GM18873 (cell line): ENCODE measurements around the gene NCOA1.

Experiments used
- ATAC-seq: cut with Tn5 transposase; IDR thresholded peaks from one replicate; pipeline ENCODE4 v1.9.1; 2021; ENCODE audit warnings: mild to moderate bottlenecking, moderate library complexity, moderate number of reproducible peaks; ENCODE audit not compliant: unreplicated experiment, low FRiP score

Gene NCOA1

DNA sequence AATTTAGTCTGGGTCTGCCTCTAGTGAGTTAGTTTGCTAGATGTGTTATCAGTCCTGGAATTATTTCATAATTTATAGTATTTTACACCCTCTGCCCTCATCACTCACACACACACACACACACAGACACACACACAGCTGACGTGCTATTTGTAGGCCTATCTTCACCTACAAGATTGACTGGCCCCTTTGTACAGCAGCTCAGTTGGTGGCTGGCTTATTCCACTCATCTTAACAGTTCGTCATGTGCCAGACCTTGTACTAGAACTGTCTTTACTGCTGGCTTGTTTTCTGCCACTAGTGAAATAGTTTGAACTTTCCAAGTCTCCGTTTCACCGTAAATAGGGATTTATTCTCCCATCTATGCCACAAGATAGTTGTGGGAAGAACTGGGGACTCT, 323.5 kb downstream of the NCOA1 start:
- no peak for ATAC-seq

DNA sequence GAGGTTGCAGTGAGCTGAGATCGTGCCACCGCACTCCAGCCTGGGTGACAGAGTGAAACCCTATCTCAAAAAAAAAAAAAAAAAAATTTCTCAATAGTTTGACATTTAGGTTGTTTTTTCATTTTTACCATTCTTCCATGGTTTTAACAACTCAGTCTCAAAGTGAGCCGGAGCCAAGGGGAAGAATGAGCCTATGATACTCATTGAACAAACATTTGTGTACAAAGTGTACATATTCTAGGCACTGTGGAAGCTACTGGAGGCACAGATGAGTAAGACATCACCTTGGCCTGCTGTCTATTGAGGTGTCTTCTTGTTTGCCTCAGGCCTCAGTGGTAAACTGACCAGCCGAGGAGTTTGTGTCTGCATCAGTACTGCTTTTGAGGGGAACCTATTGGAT, 324.1 kb downstream of the NCOA1 start:
- ATAC-seq, result no peak

DNA sequence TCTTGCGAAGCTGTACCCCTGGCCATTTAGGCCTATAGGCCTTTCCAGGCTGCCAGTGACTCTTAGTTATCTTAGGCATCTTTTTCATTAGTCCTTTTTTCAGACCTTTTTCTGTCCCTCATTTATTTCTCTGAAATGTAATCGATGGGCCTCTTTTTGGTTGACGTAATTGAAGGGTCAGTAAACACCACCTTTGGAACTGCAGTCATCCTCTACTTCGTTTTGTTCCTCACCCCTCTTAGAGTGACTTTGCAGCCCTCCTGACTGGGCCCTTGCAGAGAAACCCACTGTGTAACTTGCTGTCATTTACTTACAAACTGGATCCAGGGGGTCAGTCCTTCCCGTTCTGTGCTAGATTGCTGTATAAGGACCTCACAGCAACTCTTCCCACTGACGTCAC, 325.4 kb downstream of the NCOA1 start:
- ATAC-seq, result no peak

DNA sequence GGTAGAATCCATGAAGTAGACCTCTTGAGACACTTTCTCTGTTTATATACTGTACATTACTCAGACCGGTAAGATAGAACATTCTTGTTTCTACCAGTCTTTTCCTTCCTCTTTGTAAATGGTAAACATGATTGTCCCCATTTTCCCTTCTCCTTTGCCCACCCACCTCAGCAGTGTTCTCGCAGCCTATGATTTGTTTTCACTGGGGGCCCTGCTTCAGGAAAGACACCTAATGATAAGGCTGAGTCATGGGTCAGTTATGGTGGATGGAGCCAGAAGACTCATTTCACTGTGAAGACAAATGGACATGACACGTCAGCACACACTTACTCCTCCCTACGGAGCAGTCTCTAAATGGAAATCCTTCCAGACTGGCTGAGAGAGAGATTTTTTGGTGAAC, 325.8 kb downstream of the NCOA1 start:
- ATAC-seq, result no peak

DNA sequence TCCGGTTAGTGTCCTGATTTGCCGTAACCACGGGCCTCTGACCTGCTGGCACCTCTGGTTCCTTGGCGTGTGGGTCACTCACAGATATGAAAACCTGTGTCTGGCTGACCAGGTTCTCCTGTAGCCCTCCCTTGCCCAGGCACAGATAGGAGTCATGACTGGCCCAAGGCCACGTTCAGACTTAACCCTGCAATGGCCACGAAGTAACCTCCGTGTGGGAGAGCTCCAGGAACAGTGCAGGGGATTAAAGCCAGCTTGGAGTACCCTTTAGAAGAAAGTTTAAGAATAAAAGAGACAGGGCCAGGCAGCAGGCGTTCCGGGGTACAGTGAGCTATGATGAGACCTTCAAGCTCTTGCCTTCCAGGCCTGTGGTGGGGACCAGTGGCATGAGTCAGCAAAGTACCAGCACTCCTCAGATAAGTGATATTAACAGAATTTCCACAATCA, 327.7 kb downstream of the NCOA1 start:
- no peak for ATAC-seq

DNA sequence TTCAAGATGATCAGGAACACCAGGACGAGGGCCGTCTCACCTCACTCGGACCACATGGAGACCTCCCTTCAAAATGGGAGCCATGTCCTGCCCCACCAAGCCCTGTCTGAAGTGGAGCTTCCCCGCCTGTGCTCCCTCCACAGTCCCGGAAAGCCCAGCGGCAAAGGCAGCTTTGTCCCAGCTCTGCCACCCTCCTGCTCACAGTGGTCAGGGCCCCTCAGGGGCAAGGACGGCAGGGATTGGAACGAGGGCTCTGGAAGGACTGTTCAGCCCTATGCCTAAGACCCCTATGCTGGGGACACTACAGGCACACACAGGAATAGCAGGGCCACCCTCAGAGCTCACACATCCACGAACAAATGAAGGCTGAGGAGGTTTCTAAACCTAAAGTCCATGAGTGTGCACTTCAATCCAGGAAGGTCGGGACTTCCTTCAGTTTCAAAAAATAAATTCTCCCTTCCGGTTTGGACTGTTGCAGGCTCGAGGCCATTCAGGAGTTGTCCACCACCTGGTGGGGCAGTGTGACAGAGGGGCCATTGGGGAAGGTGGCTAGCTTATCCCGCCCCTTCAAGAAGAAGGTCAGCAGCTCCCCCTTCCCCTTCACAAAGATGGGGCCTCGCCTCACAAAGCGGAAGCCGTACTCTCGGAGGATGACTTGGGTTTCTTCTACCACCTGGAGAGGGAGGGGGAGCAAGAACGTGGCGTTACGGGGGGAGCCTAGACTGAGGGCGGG, 328.6 kb downstream of the NCOA1 start:
- ATAC-seq, result no peak

DNA sequence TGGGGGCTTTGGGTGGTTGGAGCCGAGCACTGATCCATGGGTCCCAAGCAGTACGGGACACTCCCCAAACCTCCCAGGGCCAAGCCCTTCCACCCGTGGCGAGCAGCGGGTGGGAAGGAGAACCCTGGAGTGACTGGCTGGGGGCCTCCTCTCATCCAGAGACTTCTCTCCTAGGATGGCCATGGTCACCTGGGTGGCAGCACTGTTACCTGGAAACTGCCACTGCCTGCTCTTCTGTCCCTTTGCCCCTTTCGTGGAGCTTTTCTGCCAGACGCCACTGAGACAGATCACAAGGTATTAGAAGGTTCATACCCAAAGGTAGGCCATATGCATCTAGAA, 329.1 kb downstream of the NCOA1 start:
- no peak for ATAC-seq
